ENCODE data around the gene SORL1-AS1.

SORL1-AS1 gene

GRCh38 chr11:121451986-121452608, 670 bp downstream of the SORL1-AS1 start, which contains the start of gene SORL1:
SORL1 (plus strand) TSS chr11:121452314; CDS start chr11:121452332, 18 bp downstream.
- in situ Hi-C loops (cut with MboI; ENCODE audit: low sequenced_read_pairs) = no loop called here

DNA sequence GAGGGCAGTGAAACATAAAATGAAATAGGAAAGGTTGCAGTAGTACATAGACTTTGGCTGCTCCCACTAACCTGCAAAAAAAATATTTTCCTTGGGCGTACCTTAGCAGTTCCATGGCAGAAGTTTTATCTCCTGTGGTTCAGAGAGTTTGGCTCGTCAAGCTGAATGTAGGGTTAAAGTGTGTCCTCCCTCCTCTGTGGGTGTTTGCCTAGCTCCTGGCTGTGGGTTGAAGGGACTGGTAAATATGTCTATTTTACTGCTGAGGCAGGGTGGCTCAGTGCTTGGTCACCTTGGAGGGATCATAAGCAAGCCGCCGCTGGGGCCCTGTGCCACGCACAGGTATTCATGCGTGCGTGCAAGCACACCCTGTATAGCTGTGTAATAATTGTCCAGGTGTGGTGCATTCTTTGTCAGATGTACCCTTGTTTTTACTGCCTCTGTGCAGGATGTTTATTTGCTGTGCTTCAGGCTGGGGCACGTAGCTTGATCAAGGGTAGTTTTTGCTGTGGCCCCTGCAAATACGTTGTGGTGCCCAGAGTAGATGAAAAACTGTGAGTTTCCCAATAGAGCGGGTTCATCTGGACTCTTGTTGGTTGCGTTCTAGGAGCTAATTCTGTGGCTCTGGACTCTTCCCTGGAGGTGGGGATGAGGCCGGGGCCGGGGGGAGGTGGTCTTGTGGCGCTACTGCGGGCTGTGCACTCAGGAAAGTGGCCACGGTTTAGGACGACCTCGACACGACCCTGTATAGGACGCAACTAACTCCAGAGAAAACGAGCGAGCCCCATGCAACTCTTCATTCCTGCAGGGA, 1.4 kb downstream of the SORL1-AS1 start:
- in situ Hi-C loops (cut with MboI; ENCODE audit: low sequenced_read_pairs) = no loop called here

DNA sequence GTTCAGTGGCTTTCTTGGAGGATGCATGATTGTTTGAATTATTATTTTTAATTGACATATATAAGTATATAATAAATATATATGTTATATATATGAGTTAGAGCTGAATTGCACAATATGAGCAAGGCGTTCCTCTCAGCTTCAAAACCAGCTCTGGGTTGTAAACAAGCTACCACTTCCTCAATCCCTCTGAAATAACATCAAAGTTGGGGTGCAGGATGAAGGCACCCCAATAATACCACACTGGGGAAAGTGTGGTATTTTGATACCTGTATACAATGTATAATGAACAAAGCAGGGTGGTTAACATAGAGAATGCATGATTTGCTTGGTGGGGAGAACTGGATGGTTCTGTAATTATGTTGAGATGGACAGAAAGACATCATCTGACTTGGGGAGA, 2.4 kb downstream of the SORL1-AS1 start:
- in situ Hi-C loops (cut with MboI; ENCODE audit: low sequenced_read_pairs) = no loop called here

DNA sequence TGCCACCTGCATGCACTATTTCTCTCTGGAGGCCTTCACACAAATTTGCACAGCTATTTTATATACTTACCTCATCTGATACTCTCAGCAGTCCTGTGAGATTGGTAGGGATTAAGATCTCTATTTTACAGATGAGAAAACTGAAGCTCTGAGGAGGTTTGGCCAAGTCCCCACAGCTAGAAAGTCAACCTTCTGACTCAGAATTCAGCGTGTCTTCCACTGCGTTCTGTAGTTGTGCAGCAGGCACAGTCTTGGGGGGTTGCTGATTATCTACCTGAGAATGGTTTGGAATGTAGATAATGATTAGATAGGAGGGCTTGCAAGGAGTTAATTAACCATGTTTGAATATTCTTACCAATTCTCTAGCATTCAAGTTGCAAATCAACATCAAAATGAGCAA, 3.1 kb downstream of the SORL1-AS1 start:
- in situ Hi-C loops (cut with MboI; ENCODE audit: low sequenced_read_pairs) = loop anchor here (10.0 kb wide), 1 partner anchor 125 kb away; no protein-coding TSS in a partner anchor

DNA sequence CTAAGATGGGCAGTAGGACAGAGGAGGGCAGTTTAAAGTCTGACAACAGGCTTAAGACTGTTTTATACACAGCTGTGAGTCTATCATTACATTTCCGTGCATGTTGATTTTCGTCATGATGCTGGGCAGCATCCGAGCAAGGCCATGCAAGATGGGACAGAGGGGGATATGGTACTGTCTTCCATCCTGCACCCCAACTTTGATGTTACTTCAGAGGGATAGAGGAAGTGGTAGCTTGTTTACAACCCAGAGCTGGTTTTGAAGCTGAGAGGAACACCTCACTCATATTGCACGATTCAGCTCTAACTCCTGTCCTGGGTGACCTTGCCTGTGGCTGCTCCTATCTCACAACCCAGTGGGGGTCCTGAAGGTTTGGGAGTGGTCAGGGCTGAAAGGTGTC, 3.6 kb downstream of the SORL1-AS1 start:
- in situ Hi-C loops (cut with MboI; ENCODE audit: low sequenced_read_pairs) = loop anchor here (10.0 kb wide), 1 partner anchor 124 kb away; no protein-coding TSS in a partner anchor

DNA sequence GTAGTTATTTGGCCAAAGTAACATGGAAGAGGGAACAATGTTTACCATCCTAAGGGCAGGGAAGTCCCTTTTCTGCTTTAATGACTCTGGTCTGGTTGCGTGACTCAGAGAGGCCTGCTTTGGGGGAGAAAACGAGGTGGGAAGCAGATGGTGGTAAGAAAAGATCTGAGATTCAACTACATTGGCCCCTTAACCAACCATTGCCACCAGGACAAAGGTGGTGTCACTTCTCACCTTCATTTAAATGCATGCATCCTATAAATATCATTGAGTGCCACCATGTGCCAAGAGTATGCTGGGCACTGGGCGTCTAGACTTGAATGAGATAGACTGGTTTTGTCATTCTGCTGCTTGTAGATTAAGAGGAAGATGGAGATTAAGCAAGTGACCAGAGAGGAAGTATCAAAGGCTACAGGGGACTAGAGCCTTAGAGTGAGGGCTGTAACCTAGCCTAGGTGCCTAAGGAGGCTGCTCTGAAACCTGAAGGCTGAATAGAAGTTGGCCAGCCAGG, 4.3 kb downstream of the SORL1-AS1 start:
- in situ Hi-C loops (cut with MboI; ENCODE audit: low sequenced_read_pairs) = loop anchor here (10.0 kb wide), 1 partner anchor 124 kb away; no protein-coding TSS in a partner anchor

DNA sequence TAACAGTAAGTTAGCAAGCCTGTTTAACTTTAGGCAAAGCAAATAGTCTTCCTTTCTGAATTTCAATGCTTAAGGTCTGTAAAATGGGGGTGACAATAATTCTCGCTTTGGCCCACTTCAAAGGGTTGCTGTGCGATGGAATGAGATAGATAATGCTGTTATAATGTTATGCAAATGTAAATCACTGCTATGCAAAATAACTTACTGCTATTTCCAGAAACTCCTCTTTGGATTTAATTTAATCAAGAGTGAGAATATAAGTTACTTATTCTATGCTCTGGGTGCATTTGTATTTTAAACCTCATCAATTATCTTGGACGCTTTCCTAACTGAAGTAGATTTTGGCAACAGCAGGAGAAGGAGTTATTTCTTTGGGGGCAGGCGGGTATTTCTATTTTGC, 4.8 kb downstream of the SORL1-AS1 start:
- in situ Hi-C loops (cut with MboI; ENCODE audit: low sequenced_read_pairs) = loop anchor here (10.0 kb wide), 1 partner anchor 123 kb away; no protein-coding TSS in a partner anchor

DNA sequence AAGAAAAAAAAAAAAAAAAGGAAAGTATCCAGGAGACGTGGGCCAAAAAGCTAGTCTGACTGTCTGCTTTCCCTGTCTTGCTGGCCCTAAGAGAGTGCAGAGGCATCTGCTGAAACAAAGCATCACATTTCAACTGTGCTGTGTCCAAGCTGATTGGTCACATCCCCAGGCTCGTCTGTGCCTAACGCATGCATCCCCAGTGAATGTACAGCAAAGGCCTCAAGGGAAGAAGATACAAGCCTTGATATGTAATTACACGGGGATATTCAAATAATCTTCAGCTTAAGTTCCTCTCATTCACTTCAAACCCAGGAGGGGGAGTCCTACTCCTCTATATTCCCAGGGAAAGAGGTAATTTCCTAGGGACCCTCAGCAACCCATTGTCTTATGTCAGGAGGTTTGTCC, 6.0 kb downstream of the SORL1-AS1 start:
- in situ Hi-C loops (cut with MboI; ENCODE audit: low sequenced_read_pairs) = loop anchor here (10.0 kb wide), 1 partner anchor 122 kb away; no protein-coding TSS in a partner anchor

DNA sequence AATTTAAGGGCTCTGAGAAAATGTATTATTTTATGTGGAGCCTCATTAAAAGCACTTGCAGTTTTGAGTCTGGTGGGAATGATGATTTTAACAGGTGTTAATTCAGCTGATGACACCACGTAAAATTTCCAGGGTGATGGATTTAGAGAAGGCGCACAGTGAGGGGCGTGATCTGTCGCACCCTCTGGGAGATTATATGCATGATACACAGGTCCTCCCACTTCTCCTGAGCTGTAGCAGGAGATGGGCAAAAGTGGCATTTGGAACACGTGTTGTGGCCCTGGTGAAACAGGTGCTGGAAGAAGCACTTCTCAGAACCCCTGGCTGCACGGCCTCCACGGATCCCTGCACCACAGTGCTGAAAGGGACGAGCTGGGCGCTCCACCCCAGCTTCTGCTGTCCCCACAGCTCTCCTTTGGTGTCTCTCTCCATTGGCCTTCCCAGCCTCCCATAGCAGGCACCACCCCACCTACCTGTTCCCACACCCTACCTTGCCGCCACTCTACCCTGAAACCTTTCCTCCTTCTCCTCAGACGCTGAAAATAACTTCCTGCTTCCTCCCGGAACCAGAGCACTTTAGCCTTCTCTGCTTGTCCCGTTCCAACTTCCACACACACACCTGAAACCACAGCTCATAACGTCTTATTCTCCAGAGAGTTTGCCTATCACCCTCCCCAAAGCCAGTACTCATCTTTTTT, 7.5 kb downstream of the SORL1-AS1 start:
- in situ Hi-C loops (cut with MboI; ENCODE audit: low sequenced_read_pairs) = loop anchor here (10.0 kb wide), 1 partner anchor 120 kb away; no protein-coding TSS in a partner anchor

GRCh38 chr11:121444526-121444925, 8.2 kb downstream of the SORL1-AS1 start:
- in situ Hi-C loops (cut with MboI; ENCODE audit: low sequenced_read_pairs) = loop anchor here (10.0 kb wide), 1 partner anchor 120 kb away; no protein-coding TSS in a partner anchor

- in situ Hi-C loops (cut with MboI; ENCODE audit: low sequenced_read_pairs) = loop anchor here (10.0 kb wide), 1 partner anchor 119 kb away; no protein-coding TSS in a partner anchor
Measured at GRCh38 chr11:121443688-121444275, 9.0 kb downstream of the SORL1-AS1 start.

DNA sequence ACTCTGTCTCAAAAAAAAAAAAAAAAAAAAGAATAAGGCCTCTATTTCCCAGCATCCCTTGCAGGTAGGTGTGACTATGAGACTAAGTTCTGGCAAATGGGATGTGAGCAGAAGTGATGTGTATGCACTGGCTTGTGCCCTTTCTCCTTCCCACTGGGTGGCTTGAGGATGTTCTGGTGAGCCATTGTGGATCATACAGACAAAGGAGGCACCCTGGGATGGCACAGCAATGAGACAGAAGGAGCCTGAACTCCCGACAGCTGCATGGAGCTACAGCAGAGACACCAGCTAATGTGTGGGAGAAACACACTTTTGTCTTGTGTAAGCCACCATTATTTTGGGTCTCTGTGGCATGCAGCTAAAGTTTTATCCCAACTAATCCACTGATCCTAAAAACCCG, 11.2 kb downstream of the SORL1-AS1 start:
- in situ Hi-C loops (cut with MboI; ENCODE audit: low sequenced_read_pairs) = loop anchor here (10.0 kb wide), 1 partner anchor 117 kb away; no protein-coding TSS in a partner anchor

- in situ Hi-C loops (cut with MboI; ENCODE audit: low sequenced_read_pairs) = loop anchor here (10.0 kb wide), 1 partner anchor 115 kb away; no protein-coding TSS in a partner anchor
Measured at GRCh38 chr11:121439759-121440158, 13.0 kb downstream of the SORL1-AS1 start.

- in situ Hi-C loops (cut with MboI; ENCODE audit: low sequenced_read_pairs) = no loop called here
Measured at GRCh38 chr11:121439337-121439736, 13.4 kb downstream of the SORL1-AS1 start.

DNA sequence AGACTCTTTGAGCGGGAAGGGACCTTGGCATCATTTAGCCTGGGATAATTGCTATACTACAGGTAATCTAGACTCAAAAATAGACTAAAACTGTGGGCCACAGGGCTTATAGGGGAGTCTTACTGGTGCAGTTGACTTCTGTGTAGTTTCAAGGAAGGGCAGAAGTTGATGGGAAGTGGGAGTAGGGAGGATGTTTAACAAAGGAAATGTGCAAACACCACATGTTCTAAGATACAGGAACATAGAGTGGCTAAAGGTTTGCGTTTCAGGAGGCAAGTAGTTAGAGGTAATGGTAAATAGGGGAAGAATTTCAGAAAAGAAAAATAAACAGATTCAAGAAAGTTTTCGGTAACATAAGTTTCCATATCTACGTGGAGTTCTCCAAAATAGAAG, 15.1 kb downstream of the SORL1-AS1 start:
- in situ Hi-C loops (cut with MboI; ENCODE audit: low sequenced_read_pairs) = no loop called here

- in situ Hi-C loops (cut with MboI; ENCODE audit: low sequenced_read_pairs) = no loop called here
Measured at GRCh38 chr11:121437018-121437685, 15.6 kb downstream of the SORL1-AS1 start.

DNA sequence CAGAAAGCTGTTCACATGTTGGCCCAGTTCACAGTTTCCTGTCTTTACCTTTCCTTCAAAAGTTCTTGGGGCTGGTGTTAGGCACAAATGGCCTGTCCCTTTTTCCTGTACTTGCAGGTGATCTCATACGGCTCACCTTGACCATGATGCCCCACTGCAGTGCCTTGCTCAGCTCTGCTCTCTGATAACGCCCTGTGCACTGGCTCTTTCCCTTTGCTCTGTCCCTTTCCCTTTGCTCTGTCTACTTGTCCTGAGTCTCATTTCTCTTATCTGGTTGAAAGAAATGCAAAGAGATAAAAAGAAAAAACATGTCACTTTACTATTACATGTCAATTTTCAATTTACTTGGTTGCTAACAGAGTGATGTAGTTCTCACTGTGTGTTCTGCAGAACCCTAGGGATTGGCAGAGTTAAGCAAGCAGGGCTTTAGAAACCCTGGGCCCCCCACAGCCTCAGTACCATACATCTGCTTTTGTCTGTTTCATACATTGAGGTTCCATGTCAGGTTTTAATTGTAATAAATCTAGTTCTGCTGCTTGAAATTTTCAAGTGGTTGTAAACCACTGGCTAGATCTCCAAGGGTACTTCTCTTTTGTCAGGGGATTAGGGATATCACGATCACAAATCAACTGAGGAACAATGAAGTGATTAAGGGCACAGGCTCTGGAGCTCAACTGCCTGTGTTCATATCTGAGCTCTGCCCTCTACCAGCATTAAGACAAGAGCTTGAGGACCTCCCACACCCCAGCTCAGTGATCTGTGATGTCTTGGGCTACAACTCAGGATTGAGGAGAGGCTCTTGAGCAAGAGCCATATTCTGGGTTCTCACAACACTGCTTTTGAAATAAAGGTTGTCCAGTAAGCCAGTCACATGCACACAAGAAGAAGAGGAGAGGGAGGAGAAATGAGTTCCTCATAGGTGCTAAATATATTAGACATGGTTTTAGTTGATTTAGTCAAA, 16.9 kb downstream of the SORL1-AS1 start:
- in situ Hi-C loops (cut with MboI; ENCODE audit: low sequenced_read_pairs) = no loop called here

DNA sequence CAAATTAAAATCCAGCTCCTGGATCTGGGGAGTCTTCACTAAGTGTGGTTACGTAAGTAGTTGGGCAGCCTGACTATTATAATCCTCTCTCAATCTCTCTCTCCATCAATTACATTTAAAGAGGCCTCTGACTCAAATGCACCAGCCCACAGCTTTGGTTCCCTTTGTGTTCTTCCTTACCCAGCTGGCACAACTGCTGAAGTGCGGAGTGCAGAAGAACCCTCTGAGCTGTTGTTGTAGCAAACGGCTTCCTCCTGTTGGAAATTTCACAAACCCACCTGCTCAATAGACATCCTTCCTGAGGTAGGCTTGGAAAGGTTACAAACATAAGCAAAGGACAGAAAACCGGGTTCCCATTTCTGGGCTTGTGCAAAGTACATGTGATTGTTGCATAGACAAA, 17.6 kb downstream of the SORL1-AS1 start:
- in situ Hi-C loops (cut with MboI; ENCODE audit: low sequenced_read_pairs) = no loop called here

Measured in HL-60/S4 (cell line).